GM10266 (cell line): ENCODE data around the gene MAN2A1.
"Not testable (repeated sequence)": the region's sequence is repeated elsewhere in the genome, so short reads cannot be mapped to it uniquely, and the experiment has no call there.

Experiments used
- DNase-seq: peaks from one replicate; pipeline ENCODE4 v3.0.0; 2012; ENCODE audit errors: extremely low spot score
- CTCF ChIP-seq: IDR thresholded peaks from 2 replicates; pipeline ENCODE4 v1.5.1; 2012; ENCODE audit warnings: mild to moderate bottlenecking, low read depth; ENCODE audit not compliant: control insufficient read depth, insufficient read depth; ENCODE audit errors: missing control alignments

The MAN2A1 gene

DNA sequence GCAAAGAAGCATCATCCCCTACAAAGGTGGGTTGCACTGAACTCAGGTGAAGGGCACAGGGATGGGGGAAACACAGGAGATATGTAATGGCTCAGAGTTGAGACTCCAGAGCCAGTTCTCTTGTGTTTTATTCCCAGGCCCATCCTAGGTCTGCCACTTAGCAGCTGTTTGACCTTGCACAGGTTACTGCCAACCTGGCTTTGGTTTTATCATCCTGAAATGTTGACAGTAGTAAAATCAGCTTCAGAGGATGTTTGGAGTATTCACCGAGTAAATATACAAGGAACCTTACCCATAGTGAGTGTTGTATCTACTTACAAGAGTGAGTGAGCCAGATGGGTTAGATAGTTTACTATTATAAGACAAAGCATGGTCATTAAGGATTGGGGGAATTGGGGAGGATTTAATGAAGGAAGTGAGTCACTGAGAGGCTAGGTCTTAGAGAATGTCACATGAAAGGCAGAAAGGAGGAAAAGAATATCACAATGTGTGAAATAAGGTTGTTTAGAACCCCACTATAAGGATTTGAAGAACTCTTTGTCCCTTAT is 141.3 kb downstream of the MAN2A1 start:
- DNase-seq = no peak
- no peak for TF ChIP-seq CTCF

GRCh38 chr5:109832207-109833188 is 142.8 kb downstream of the MAN2A1 start:
- DNase-seq = not testable (repeated sequence)

- no peak for TF ChIP-seq CTCF
- no peak for DNase-seq
Observed at GRCh38 chr5:109833946-109834345, 144.2 kb downstream of the MAN2A1 start.

- TF ChIP-seq CTCF = no peak
- DNase-seq = no peak
Observed at GRCh38 chr5:109836280-109836679, 146.6 kb downstream of the MAN2A1 start.

DNA sequence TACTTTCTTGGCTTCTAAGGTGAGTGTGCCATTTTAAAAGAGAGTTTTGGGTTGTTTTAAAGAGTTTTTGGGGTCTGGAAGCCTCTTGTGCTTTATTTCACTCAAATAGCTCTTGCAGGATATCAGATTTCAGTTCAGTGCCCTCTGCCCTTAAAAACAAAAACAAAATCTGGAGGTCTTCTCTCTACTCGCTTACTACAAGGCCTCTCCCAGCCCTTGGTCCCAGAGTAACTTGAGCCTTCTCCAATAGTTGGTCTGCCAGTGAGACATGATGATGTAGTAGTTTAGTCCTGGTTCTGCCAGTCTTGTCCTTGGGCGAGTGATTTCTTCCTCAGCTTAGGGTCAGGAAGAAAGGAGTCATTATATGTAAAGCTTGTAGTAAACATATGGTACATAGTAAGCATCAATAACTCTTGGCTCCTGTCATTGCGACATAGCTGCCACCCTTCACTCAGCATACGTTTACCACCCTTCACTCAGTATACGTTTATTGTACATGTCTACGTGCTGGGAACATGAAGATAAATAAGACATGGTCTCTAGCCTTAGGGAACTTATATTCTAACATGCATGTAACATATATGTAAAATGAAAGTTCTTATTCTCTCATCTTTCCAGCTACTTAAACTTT is 147.6 kb downstream of the MAN2A1 start:
- DNase-seq = no peak
- no peak for TF ChIP-seq CTCF

DNA sequence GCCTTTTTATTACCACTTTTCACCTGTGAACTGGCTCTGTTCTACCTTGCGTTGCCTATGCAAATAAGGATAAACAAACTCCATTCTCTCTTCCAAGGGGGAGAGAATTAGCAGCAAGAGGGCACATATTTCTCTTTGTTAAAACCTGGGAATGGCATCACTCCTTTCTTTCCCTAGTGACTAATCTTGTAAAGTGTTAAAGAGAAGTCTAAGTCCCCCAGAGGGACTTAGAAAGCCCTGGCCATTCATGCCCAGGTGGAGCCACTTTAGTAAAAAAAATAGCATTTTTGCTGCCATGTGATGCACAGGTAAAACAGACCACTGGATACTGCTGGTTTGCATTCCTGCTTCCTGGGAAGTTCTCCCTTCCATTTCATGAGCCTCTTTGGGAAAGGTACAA is 148.4 kb downstream of the MAN2A1 start:
- TF ChIP-seq CTCF = no peak
- no peak for DNase-seq

DNA sequence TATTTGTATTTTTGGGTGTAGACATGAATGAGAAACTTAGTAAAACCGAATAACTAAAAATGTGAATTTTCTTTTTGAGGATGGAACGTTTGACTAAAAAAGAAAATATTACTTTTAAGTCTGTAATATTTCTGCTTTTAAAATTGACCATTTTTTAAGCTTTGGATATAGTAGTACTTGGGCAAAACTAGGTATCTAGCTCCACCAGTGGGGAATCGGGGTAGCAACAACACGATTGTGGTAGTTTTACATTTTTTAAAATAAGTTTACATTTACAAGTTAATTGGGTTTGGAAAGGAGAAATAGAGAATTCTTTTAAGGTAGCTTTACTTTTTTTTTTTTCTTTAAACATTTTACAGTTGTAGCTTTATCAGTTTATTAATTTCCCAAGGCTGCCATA is 154.4 kb downstream of the MAN2A1 start:
- DNase-seq = no peak
- TF ChIP-seq CTCF = no peak
